Umbilical cord (tissue), 2 donors: ENCODE results near the gene RAB6B. TPM values are rescaled to one million over a fixed set of nuclear protein-coding genes. Genes with fewer than 3 reads are reported as not detected.

Experiments
- DNase-seq: peaks from one replicate; pipeline ENCODE4 v3.0.0-alpha.2; 2015; ENCODE audit warnings: low spot score
- total RNA-seq: library from RNA; depleted of rRNA; stranded (reverse); fragments of >200 nt; gene quantifications from one replicate; pipeline ENCODE4 v1.2.3, GENCODE V29; 2014; ENCODE audit warnings: low replicate concordance; ENCODE audit not compliant: insufficient read depth

The RAB6B gene
- total RNA-seq, 1 donor from 2014 or later = 2.6 TPM

DNA sequence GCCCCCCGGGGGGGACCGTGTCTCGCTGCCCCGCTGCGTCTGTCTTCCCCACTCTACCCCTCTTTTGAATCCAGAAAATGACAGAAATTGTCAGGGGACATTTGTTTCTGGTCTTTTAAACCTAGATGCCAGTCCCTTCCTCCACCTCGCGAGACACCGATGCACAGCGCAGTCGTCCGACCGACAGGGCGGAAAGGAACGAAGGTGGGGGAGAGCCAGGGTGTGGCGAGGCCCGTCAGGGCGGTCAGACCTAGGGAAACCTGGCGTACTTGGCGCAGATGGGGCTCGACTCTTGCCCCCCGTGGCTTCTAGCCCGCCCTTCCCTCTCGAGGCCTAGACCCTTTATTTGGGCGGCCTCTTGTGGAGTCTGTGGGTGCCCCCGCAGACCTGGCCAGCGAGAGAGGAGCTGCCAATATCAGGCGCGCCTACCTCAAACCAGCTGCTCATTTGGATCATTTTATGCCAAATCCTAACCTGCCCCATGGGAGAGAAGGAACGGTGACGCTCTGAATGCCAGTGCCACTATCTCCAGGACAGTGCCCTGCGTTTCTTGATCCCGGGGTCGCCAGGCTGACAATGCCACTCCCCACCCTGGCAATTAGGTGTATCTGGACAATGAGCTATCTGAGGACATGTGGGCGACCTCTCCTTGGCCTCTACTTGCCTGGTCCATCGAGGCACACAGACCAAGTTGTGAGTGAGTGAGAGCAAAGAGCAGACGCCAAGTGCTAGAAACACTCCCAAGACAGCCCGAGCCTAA lies 500 bp upstream of the RAB6B start:
- DNase-seq = no peak

DNA sequence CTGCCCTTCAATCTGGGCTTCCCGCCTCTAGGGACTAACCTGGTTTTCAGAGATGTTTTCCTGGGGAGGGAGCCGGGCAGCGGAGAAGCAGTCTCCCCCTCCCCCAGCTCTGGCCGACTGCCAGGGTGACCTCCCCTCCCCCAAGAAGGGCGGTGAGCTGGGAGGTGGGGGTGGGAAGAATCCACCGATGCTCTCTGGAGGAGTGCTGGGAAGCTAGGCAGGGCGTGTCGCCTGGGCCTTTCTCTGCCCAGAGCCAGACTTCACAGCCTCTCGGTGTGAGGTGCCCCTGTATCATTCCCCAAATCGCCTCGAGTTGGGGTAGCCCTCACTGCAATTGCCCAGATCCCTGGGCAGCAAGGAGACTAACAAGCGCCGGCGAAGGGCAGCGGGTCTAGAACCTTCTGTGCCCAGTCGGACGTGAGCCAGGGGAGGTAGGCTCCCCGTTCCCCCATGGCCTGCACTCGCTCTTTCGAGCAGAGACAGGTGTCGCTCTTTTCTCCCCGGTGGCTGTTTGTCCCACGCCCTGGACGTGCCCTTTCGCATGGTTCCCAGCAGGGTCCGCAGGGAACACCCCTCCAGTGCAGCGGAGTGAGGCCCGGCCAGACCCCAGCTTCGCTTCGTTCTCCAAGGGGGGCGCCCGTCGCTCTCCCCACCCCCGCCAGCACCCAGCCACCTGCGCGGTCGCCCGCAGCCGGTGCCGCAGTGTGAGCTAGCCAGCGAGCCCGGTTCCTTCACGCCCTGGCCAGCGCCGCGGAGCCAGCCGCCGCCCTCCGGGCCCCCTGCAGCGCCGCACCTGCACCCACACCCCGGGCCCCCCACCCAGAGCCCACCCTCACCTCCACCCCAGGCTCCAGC lies 1.1 kb downstream of the RAB6B start:
- no peak for DNase-seq

GRCh38 chr3:133893683-133894352 lies 1.9 kb downstream of the RAB6B start:
- no peak for DNase-seq

DNA sequence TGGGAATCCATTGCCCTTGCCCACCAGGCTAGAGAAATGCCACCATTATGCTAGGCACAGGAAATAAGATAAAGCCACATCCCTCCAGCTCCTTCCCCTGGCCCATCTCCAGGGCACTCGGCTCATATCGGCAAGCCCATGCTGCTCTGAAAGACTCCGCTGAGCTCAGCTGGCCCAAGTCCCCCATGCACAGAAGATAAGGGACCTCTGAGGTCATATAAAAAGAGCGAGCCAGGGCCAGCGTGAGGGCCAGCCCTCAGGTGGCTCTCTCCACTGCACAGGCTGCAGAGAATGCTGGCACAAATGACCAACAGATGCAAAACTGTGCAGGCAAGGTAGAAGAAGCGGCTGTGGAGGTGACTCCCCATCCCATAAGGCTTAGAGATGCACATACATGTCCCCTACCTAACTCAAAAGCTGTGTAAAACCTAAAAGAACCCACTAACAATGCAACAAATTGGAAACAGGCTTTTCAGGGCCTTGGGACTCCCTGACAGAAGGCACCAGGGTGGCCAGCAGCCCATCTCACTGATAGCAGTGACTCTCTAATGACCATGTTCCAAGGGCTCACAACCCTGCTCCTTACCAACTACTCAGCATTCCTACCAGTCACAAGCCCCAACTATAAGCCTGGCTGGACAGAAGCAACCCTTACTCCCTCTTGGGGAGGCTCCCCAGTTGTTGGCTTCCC lies 3.0 kb downstream of the RAB6B start:
- no peak for DNase-seq

DNA sequence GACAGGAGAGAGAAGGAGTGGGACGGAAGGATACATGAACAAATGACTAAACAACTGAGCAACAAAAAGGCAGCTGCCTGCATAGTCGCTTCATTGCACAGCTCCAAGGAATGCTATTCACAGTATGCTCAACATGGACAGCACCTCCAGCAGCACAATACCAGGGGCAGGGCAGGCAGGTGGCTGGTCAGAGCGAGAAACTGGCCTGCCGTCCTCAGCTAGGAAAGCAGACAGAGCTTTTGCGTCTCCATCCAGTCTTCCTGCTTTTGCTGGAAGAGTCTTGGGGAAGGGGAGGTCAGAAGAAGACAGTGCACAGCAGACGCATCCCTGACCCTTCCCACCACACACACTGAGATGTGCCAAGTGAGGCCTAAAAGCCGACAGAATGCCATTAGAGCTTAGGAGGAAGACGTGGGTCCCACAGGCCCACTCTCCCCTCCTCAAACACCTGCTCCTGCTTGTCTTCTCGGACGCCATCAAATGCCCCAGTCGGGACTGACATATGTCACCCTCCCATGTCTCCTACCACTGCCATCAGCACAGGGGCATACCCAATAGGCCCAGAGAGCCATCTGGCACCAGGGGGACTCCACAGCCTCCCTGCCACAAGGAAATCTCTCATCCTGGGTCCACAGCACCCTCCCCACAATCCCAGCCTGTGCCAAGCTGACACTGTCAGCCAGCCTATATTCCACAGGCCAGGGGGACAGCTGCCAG lies 3.9 kb downstream of the RAB6B start:
- DNase-seq = no peak

- DNase-seq = no peak
Measured at GRCh38 chr3:133890972-133891644, 4.6 kb downstream of the RAB6B start.

- DNase-seq = no peak
Measured at GRCh38 chr3:133890037-133890436, 5.6 kb downstream of the RAB6B start.

- no peak for DNase-seq
Measured at GRCh38 chr3:133888726-133889340, 6.8 kb downstream of the RAB6B start.

DNA sequence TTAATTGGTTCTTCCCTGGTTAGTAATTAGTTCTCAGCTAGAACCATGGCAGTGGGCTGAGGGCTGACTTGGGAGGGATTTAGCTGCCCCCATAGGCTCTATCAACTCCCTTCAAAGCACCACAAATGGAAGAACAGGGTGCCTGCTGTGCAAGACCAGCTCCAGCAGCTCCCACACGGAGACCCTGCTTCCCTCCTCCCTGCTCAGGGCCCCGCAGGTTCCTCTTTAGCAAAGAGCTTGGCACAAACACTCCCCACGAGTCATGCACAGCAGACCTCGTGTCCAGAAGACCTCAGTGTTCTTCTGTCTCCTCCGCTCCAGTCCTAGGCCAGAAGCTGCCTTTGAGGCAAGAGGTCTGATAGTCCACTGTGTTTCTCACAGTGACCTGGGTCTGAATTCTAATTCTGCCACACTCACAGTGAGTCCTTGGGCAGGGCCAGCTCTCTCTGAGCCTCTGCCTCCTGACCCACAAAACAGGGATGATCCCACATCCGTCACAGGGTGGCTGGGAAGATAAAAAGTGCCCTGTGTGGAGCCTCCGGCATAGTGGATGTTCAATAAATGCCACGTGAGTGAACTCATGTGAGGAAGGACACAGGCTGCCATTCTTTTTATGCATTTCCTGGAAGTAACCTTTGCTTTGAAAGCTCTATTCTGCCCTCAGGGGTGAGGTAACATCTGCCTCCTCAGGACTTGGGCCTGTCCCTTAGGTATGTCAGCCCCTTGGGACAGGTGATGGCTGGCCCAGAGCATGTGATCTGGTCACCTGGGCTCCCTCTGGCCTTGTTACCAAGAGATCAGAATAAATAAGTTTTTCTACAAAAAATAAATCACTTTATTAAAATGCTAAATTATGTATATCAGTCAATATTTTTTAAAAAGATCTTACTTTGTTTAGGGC lies 7.6 kb downstream of the RAB6B start:
- no peak for DNase-seq

DNA sequence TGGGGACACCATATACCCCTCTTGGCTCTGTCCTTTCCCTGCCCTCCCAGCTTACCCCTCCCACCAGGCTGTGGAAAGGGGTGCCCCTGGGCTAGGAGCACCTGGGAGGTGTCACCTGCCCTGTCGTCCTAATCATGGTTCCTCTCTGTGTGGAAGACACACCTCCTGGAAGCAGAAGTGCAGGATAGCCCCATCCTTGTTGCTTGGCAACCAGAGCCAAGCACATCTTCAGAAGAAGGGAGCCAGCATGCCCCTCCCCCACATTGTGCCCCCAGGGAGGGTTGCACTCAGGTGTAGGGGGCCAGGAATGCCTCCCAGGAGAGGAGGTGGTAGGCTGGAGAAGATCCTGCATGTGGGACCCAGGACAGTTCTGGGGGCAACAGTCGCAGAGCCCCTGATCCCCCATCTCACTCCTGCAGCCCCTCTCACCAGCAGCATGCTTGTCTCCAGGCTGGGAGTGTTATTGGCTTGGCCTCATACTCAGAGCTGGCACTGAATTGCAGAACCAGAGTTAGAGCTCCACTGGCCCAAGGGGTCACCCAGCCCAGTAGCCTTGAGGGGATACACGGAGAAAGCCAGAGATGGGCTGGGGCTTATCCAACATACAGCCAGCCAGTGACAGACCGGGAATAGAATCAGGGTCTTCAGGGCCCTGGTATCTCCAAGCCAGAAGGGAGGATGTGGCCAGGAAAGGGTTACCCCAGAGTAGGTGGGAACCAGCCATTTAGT lies 8.4 kb downstream of the RAB6B start:
- DNase-seq = no peak

GRCh38 chr3:133886031-133886722 lies 9.5 kb downstream of the RAB6B start:
- DNase-seq = no peak

- DNase-seq = no peak
Measured at GRCh38 chr3:133884887-133885711, 10.6 kb downstream of the RAB6B start.

DNA sequence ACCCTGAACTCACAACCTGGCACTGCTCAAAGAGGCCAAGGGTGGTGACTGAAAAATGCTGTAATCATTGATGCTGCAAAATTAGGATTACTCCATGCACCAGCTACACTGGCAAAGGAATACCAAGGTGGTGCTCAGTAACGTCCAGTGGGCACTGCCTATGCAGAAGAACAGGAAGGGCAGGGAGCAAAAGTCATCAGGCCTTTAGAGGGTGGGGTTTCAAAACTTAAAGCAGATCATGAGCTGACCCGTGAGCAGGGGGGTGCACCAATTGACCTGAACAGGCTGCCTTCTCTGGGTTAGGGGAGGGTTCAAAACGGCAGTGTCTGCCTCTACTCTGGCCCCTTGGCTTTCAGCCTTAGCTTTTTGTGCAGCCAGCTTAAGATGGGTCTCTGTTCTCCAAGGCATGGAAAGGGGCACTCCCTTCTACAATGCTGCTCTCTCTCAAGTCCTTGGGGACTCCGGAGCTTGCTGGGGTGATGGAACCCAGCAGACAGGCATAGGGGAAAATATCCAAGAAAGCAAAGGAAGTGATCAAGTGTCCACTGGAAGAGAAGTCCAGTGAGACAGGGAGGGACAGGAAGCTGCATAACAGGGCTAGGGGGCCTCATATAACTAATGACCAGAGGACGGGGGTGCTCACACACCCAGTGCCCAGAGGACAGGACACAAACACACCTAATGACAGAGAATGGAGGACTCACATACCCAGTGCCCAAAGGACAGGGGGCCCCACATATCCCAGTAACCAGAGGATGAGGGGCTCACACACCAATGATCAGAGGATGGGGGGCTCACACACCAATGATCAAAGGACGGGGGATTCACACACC lies 11.4 kb downstream of the RAB6B start:
- DNase-seq = no peak

DNA sequence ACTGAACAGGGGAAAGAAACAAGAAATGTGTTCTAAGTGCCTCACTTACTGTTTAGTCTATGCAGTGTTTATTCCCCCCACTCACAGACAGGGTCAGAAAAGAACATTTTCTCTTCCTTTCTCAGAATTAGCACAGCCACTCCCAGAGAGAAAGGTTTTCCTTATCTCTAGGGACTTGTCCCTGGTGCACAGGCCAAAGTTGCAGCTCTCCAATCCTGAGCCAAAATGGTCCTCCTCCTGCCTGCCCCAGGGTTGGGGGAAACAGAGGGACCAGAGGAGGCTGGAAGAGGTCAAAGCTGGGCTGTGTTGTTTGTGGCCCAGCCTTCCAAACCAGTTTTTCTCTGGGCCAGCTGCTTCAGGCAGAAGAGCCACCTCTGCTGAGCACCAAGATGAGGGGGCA lies 12.0 kb downstream of the RAB6B start:
- DNase-seq = no peak

DNA sequence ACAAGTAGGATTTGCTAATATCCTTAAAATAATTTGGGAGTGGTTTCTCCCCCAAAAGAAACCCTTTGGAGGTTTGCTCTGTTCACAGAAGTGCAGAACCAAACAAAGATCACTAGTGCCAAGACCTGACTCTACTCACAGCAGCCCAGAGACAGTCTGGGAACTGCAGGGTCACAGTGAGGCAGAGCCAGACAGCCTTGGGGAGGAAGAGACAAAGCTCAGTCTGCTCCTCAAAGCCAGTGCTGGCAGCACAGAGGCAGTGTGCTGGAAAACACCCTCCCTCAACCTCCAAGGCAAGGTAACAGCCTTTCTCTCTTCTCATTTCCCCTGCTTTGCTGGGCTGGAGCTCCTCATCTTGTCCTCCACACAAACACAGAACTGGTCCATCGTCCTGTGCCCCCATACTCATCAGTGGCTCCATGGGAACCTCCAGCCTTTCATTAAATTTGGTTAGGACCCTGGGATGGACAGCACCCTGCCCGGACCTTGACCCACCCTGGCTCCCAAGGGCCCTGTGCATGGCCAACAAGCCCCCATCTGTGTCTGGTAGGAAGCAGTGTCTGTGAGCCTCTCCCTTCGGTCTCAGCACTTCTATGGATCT lies 12.6 kb downstream of the RAB6B start:
- no peak for DNase-seq
